LNCaP clone FGC (cell line): ENCODE measurements around the gene ELF1.
"Not testable (repeated sequence)": the region's sequence is repeated elsewhere in the genome, so short reads cannot be mapped to it uniquely, and the experiment has no call there.

ENCODE experiments used
- DNase-seq: peaks from one replicate; pipeline ENCODE4 v3.0.0-alpha.2; 2011; ENCODE audit warnings: low read depth
- H3K4me3 ChIP-seq: 2 replicates; pipeline ENCODE4 v1.5.1; 2011; ENCODE audit warnings: mild to moderate bottlenecking, low read depth, low read length, control low read depth
- CTCF ChIP-seq: IDR thresholded peaks from 2 replicates; pipeline ENCODE4 v1.5.1; 2012; ENCODE audit warnings: mild to moderate bottlenecking; ENCODE audit not compliant: control insufficient read depth, insufficient read depth; ENCODE audit errors: extremely low read depth

ELF1 gene

GRCh38 chr13:40940841-40941240, 78.3 kb downstream of the ELF1 start:
- DNase-seq = no peak
- no peak overlapping the region for H3K4me3 ChIP-seq
- TF ChIP-seq CTCF = no peak

DNA sequence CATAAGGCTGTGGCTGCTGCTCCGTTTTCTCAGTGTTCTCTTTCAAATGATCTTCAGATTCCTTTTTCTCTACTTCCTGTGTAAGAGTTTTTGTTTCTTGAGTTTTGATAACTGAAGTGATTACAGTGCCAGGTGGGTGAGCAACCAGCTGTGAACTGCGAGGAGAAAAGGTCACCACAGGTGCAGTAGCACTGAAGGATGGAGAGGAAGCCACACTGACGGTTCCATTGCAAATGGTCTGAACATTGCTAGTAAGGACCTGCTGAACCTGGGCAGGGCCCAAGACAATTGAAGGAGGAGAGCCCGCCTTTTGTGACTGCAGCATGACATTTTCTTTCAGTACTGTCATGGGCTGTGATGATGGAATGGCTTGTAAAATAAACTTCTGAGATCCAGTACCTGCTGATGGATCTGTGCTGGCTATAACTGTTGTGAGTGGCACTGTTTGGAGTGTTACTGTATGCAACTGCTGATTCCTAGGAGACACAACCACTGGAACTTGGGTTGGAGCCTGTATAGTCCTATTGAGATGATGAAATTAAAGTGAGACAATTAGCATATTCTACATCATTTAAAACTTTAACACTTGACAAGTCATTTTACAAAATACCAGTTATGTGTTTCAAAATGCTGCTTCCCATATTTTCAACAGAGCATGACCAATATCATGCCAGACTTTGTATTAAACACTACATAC, 85.5 kb downstream of the ELF1 start:
- TF ChIP-seq CTCF = no peak
- H3K4me3 ChIP-seq = no peak overlapping the region
- no peak for DNase-seq

GRCh38 chr13:40932252-40932651, 86.9 kb downstream of the ELF1 start:
- no peak for TF ChIP-seq CTCF
- H3K4me3 ChIP-seq = no peak overlapping the region
- no peak for DNase-seq

DNA sequence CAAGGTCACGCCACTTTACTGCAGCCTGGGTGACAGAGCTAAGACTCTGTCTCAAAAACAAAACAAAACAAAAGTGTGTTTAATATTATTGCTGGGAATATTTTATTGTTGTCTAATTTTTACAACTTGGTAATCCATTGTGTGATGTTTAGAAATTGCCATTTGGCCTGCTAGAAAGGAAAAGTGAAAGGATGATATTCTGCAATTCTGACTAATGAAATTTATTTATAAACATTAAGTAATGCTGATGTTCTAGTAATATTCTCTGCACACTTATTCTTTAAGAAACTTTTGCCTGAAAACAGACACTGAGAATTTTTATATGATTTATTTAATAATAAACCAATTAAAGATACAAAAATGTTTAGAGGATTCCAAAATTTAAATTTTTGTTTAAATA, 87.4 kb downstream of the ELF1 start:
- no peak overlapping the region for H3K4me3 ChIP-seq
- DNase-seq = no peak
- no peak for TF ChIP-seq CTCF

DNA sequence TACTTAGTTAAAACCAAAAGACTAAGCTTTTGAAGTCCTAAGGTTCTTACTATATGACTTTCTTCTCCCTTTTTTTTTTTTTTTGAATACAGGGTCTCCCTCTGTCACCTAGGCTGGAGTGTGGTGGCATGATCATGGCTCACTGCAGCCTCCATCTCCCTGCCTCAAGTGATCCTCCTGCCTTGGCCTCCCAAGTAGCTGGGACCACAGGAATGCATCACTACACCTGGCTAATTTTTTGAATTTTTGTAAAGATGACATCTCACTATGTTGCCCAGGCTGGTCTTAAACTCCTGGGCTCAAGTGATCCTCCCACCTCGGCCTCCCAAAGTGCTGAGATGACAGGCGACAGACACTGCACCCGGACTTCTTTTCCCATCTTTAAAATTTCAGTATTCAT, 89.2 kb downstream of the ELF1 start:
- DNase-seq, H3K4me3 ChIP-seq: not testable (repeated sequence)

GRCh38 chr13:40928980-40929379, 90.1 kb downstream of the ELF1 start:
- no peak for TF ChIP-seq CTCF
- H3K4me3 ChIP-seq = no peak overlapping the region
- DNase-seq = no peak

- no peak overlapping the region for H3K4me3 ChIP-seq
- DNase-seq = no peak
- TF ChIP-seq CTCF = no peak
These were observed 91.2 kb downstream of the ELF1 start for GRCh38 chr13:40927929-40928328.
